H7 (cell line): ENCODE data around the gene KIF19. TPM values are rescaled to one million over a fixed set of nuclear protein-coding genes. Genes with fewer than 3 reads are reported as not detected.
A peak's percentile ranks its signal among the peaks of the same experiment; 100 is the strongest.
"Not testable (repeated sequence)": the region's sequence is repeated elsewhere in the genome, so short reads cannot be mapped to it uniquely, and the experiment has no call there.

Experiments
- DNase-seq: peaks from one replicate; pipeline ENCODE4 v3.0.0; 2012
- H3K27me3 ChIP-seq: 2 replicates; pipeline ENCODE4 v1.6.0; 2011; ENCODE audit warnings: mild to moderate bottlenecking, low read length; ENCODE audit not compliant: control insufficient read depth, insufficient read depth
- H3K36me3 ChIP-seq: replicated peaks from 2 replicates; pipeline ENCODE4 v1.5.1; 2011; ENCODE audit warnings: low read length; ENCODE audit not compliant: control insufficient read depth, insufficient read depth
- H3K4me3 ChIP-seq: 2 replicates; pipeline ENCODE4 v1.5.1; 2011; ENCODE audit warnings: low read depth, mild to moderate bottlenecking, control low read depth, low read length, moderate library complexity; ENCODE audit not compliant: insufficient read depth
- total RNA-seq: library from RNA; depleted of rRNA; stranded (reverse); fragments of >200 nt; shearing (Covaris generic); gene quantifications from 2 replicates; pipeline ENCODE4 v1.2.3, GENCODE V29; 2014

Gene KIF19
- total RNA-seq, 1 experiment from 2014 or later: 0.52 TPM

GRCh38 chr17:74390680-74391653, 64.9 kb downstream of the KIF19 start:
- no peak overlapping the region for H3K4me3 ChIP-seq
- no peaks in the 10 kb centered on the region for H3K36me3 ChIP-seq
- DNase-seq: no peak
- no peaks in the 10 kb centered on the region for H3K27me3 ChIP-seq

- Histone ChIP-seq H3K27me3 (no peaks in the 10 kb centered on the region), H3K4me3 (no peak overlapping the region), H3K36me3 (no peaks in the 10 kb centered on the region)
- no peak for DNase-seq
Observed at GRCh38 chr17:74391771-74392170, 65.7 kb downstream of the KIF19 start.

- Histone ChIP-seq H3K36me3 (no peaks in the 10 kb centered on the region), H3K4me3 (no peak overlapping the region), H3K27me3 (no peaks in the 10 kb centered on the region)
- DNase-seq: peak; percentile 70
Observed at GRCh38 chr17:74392848-74393247, 66.8 kb downstream of the KIF19 start.

- Histone ChIP-seq H3K4me3 (no peak overlapping the region), H3K27me3 (no peaks in the 10 kb centered on the region), H3K36me3 (no peaks in the 10 kb centered on the region)
- DNase-seq: no peak
Observed at GRCh38 chr17:74393346-74393942, 67.4 kb downstream of the KIF19 start.

DNA sequence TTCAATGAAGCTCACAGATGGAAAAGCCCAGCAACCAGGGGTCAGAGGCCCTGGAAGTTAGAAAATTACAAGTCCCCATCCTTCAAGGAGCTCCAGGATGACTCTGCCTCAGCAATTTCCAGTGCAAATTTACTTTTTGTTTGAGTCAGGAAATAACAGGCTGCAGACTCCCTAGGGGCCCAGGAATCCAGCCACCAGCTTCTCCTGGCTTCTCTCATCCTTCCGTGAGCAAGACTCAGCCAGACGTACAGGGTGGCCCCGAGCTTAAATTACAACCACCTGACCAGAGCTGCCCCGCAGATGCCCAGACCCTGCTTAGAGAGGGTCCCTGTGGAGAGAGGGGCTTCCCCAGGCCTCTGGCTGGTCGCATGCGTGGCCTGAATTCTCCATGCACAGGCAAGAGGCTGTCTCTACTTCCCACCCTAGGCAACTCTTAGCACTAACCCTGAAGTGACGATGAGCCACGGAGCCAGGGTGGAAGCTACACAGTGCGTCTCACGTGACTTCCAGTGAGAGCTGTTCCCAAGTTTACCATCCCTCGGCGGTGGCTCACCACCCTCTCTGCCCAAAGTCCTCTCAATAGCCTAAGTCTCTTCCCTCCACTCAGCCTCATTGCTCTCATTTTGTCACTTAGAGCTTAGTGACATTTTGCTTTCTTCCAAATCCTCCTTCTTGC, 68.4 kb downstream of the KIF19 start:
- Histone ChIP-seq H3K27me3 (no peaks in the 10 kb centered on the region), H3K36me3 (no peaks in the 10 kb centered on the region), H3K4me3 (no peak overlapping the region)
- DNase-seq: no peak

- no peaks in the 10 kb centered on the region for H3K36me3 ChIP-seq
- DNase-seq: no peak
- no peaks in the 10 kb centered on the region for H3K27me3 ChIP-seq
- no peak overlapping the region for H3K4me3 ChIP-seq
Observed at GRCh38 chr17:74394977-74395376, 69.0 kb downstream of the KIF19 start.

GRCh38 chr17:74396567-74396966, 70.5 kb downstream of the KIF19 start:
- DNase-seq: no peak
- no peaks in the 10 kb centered on the region for H3K27me3 ChIP-seq
- no peaks in the 10 kb centered on the region for H3K36me3 ChIP-seq
- no peak overlapping the region for H3K4me3 ChIP-seq

GRCh38 chr17:74402048-74402447, 76.0 kb downstream of the KIF19 start:
- Histone ChIP-seq H3K4me3 (no peak overlapping the region), H3K36me3 (no peaks in the 10 kb centered on the region), H3K27me3 (no peaks in the 10 kb centered on the region)
- DNase-seq: peak; percentile 28

GRCh38 chr17:74403512-74404137, 77.6 kb downstream of the KIF19 start:
- no peaks in the 10 kb centered on the region for H3K27me3 ChIP-seq
- no peak overlapping the region for H3K4me3 ChIP-seq
- no peaks in the 10 kb centered on the region for H3K36me3 ChIP-seq
- no peak for DNase-seq

- Histone ChIP-seq H3K36me3 (no peaks in the 10 kb centered on the region), H3K27me3 (no peaks in the 10 kb centered on the region), H3K4me3 (no peak overlapping the region)
- peak; percentile 84 for DNase-seq
Observed at GRCh38 chr17:74404218-74404617, 78.2 kb downstream of the KIF19 start.

DNA sequence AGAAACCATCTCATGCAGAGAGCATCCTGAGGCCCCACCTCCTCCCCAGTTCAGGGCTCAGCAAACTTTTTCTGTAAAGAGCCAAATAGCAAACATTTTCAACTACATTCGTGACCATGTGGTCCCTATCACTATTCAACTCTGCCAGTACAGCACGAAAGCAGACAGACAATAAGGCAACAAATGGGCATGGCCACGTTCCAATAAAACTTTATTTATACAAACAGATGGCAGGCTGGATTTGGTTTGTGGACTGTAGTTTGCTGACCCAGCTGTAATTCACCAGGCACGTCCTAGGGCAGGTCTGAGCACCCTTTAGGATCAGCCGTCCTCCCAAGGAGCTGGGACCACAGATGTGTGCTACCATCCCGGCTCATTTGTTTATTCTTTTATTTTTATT, 78.8 kb downstream of the KIF19 start:
- Histone ChIP-seq H3K4me3 (no peak overlapping the region), H3K27me3 (no peaks in the 10 kb centered on the region), H3K36me3 (no peaks in the 10 kb centered on the region)
- no peak for DNase-seq

DNA sequence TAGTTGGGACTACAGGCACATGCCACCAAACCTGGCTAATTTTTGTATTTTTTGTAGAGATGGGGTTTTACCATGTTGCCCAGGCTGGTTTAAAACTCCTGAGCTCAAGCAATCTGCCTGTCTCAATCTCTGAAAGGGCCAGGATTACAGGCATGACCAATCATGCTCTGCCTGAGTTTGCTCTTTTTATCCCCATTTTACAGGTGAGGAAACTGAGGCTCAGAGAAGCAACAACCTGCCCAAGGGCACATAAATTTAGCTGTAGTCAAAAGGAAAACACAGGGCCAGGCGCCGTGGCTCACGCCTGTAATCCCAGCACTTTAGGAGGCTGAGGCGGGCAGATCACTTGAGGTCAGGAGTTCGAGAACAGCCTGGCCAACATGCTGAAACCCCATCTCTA, 79.3 kb downstream of the KIF19 start:
- not testable (repeated sequence) for H3K27me3 ChIP-seq, H3K36me3 ChIP-seq, H3K4me3 ChIP-seq, DNase-seq
